Measurements from ENCODE around the gene TENM4.

GRCh38 chr11:79439410-79439885 lies 1.4 kb downstream of the TENM4 start:
- TF ChIP-seq CTCF (IDR thresholded peaks at IDR 0.05) (no peak), EP300 (IDR thresholded peaks at IDR 0.05) (no peak), POLR2A (IDR thresholded peaks at IDR 0.05) (no peak)
